MCF 10A (cell line): ENCODE data around the gene SETBP1. TPM values are rescaled to one million over a fixed set of nuclear protein-coding genes. Genes with fewer than 3 reads are reported as not detected.

Source experiments
- BruUV-seq: library from RNA; stranded (reverse); fragments of 400-500 nt; replicated peaks from 2 replicates; lab custom pipeline; 2021; lab: Mats Ljungman, UMichigan
- CTCF ChIA-PET: fragments of 300-600 bp; sonication (Branson Sonifier 250); formaldehyde crosslinking; extraction: SDS; loops from one replicate; lab custom pipeline; 2021; ENCODE audit warnings: antibody characterized with exemption, inconsistent platforms; lab: Yijun Ruan, JAX
- POLR2A ChIA-PET: fragments of 300-600, 350-650 bp; sonication (Branson Sonifier 250); formaldehyde crosslinking; extraction: SDS; loops from one replicate; lab custom pipeline; 2020; ENCODE audit warnings: antibody characterized with exemption, inconsistent platforms; lab: Yijun Ruan, JAX
- DNase-seq: peaks from one replicate; pipeline ENCODE4 v3.0.0-alpha.2; 2018; ENCODE audit not compliant: unreplicated experiment
- H3K27ac Mint-ChIP-seq: one replicate; pipeline ENCODE4 v1.8.0; 2022; ENCODE audit warnings: mild to moderate bottlenecking, low read depth, mixed read lengths; ENCODE audit not compliant: unreplicated experiment
- H3K27me3 Mint-ChIP-seq: one replicate; pipeline ENCODE4 v1.8.0; 2022; ENCODE audit warnings: mixed read lengths; ENCODE audit not compliant: insufficient read depth, unreplicated experiment
- H3K36me3 Mint-ChIP-seq: one replicate; pipeline ENCODE4 v1.8.0; 2022; ENCODE audit warnings: mild to moderate bottlenecking, moderate library complexity, mixed read lengths; ENCODE audit not compliant: insufficient read depth, unreplicated experiment
- H3K4me1 Mint-ChIP-seq: one replicate; pipeline ENCODE4 v1.8.0; 2022; ENCODE audit warnings: mixed read lengths; ENCODE audit not compliant: insufficient read depth, unreplicated experiment
- H3K4me3 Mint-ChIP-seq: one replicate; pipeline ENCODE4 v1.8.0; 2022; ENCODE audit warnings: mild to moderate bottlenecking, moderate library complexity, mixed read lengths; ENCODE audit not compliant: unreplicated experiment
- H3K9me3 Mint-ChIP-seq: one replicate; pipeline ENCODE4 v1.8.0; 2022; ENCODE audit warnings: mixed read lengths; ENCODE audit not compliant: unreplicated experiment
- CTCF ChIP-seq: fragments of 200-600 bp; IDR thresholded peaks from one replicate; pipeline ENCODE4 v1.8.0; 2022; ENCODE audit warnings: antibody characterized with exemption, mild to moderate bottlenecking; ENCODE audit not compliant: unreplicated experiment
- intact Hi-C: fragments of 100-400 bp; cut with micrococcal nuclease; formaldehyde crosslinking; loops from 2 replicates; pipeline ENCODE4 v1.14.1; 2022
- total RNA-seq: library from RNA; stranded (reverse); gene quantifications from 2 replicates; pipeline ENCODE4 v1.2.3, GENCODE V29; 2022

Gene SETBP1
- total RNA-seq, 1 experiment from 2014 or later = 4.8 TPM

DNA sequence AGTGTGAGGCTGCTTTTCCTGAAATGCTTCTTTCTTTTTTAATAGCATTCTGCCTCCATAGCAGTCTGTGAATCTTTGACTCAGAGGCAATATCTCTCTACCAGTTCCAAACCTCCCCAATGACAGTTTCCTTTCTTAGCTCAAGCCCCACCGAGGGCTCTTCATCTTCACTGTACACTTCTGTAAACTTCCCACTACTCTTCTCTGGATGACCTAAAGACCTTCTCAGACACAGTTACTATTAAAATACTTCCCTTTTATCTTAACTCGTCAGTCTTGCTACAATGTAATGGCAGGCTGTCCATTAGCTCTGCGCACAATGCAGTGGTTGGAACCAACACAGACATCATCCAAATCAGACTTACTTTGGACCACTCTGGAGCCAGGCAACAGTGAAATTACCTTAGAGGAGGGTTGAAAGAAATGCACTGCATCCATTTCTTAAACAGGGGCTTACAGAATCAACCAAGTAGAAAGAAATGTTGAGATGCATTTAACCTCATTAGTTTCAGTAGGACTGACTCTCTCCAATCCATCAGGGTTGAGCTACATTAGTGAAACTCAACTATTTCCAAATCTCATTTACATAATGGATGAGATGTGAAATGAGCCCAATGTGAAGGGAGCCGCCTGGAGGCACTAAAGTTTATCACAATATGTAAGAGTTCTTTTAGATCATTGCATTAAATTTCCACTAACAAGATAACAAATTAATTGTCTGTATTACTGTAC lies 343.8 kb downstream of the SETBP1 start:
- Mint-ChIP-seq H3K27ac (no peak overlapping the region), H3K9me3 (no peaks in the 10 kb centered on the region), H3K4me1 (peaks cover 9% of the 10 kb centered on the region), H3K4me3 (no peak overlapping the region), H3K36me3 (no peaks in the 10 kb centered on the region), H3K27me3 (no peaks in the 10 kb centered on the region)
- POLR2A ChIA-PET = interaction anchor here (0.6 to 0.7 kb wide), 2 partner anchors 19 to 167 kb away, joined by 3 read pairs; no protein-coding TSS in a partner anchor
- TF ChIP-seq CTCF = no peak
- CTCF ChIA-PET = interaction anchor here (0.5 to 1.0 kb wide), 3 partner anchors 21 to 296 kb away, joined by 3 to 4 read pairs (median 4); no protein-coding TSS in a partner anchor
- no TSS peak for BruUV-seq
- intact Hi-C loops = no loop called here
- DNase-seq = no peak

DNA sequence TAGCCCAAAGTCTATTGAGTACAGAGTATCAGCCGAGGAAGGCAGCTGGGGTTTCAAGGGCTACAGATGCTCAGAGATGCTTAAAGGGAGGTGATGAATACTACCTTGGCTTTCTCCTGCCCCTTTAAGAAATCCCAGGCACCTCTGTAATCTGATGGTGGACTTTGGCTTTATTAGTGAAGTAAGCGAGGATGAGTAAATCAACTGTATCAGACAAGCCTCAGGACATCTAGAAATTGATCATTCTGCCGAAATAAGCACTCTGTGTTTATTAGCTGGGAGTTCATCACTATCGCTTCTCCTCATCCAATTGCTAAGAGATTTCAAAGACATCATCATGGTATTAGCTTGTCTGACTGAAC lies 344.4 kb downstream of the SETBP1 start:
- H3K36me3 Mint-ChIP-seq = no peaks in the 10 kb centered on the region
- H3K27ac Mint-ChIP-seq = no peak overlapping the region
- peaks cover 5% of the 10 kb centered on the region for H3K4me1 Mint-ChIP-seq
- no peak for DNase-seq
- POLR2A ChIA-PET = interaction anchor here (0.6 kb wide), 1 partner anchor 167 kb away, joined by 3 read pairs; no protein-coding TSS in a partner anchor
- no peak overlapping the region for H3K4me3 Mint-ChIP-seq
- intact Hi-C loops = no loop called here
- H3K9me3 Mint-ChIP-seq = no peaks in the 10 kb centered on the region
- CTCF ChIA-PET = interaction anchor here (0.5 to 0.6 kb wide), 2 partner anchors 20 to 296 kb away, joined by 3 to 4 read pairs; no protein-coding TSS in a partner anchor
- H3K27me3 Mint-ChIP-seq = no peaks in the 10 kb centered on the region
- no peak for TF ChIP-seq CTCF
- no TSS peak for BruUV-seq

GRCh38 chr18:45026162-45026561 lies 345.5 kb downstream of the SETBP1 start:
- Mint-ChIP-seq H3K27me3 (no peaks in the 10 kb centered on the region), H3K9me3 (no peaks in the 10 kb centered on the region), H3K4me1 (no peaks in the 10 kb centered on the region), H3K36me3 (no peaks in the 10 kb centered on the region), H3K4me3 (no peak overlapping the region), H3K27ac (no peak overlapping the region)
- intact Hi-C loops = no loop called here
- ChIA-PET POLR2A (interaction anchor here (0.6 kb wide), 1 partner anchor 188 kb away, joined by 4 read pairs; no protein-coding TSS in a partner anchor), CTCF (interaction anchor here (0.5 to 1.2 kb wide), 2 partner anchors 63 to 143 kb away, joined by 3 read pairs; no protein-coding TSS in a partner anchor)
- BruUV-seq = no TSS peak
- DNase-seq = no peak
- TF ChIP-seq CTCF = no peak

DNA sequence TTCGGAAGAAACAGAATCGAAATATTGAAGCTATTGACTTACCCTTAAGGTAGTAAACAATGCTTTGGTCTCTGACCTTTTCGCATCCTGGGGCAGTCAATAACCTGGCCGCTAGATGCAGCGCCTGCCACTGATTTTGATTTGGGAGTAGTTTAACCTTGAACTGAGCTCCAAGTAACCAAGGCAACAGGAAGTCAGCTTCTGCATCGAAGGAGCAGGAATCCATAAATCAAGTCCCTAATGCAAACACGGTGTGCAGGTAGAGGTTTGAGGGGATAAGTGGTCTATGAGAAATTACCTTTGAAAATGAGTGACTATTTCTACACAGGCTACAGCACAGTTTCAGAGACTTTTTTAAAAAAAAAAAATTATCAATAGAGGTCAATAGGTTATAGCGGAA lies 353.5 kb downstream of the SETBP1 start:
- no peaks in the 10 kb centered on the region for H3K27me3 Mint-ChIP-seq
- BruUV-seq = no TSS peak
- no peak for DNase-seq
- no peaks in the 10 kb centered on the region for H3K36me3 Mint-ChIP-seq
- H3K27ac Mint-ChIP-seq = no peak overlapping the region
- H3K9me3 Mint-ChIP-seq = no peaks in the 10 kb centered on the region
- no peaks in the 10 kb centered on the region for H3K4me1 Mint-ChIP-seq
- intact Hi-C loops = no loop called here
- TF ChIP-seq CTCF = no peak
- no peak overlapping the region for H3K4me3 Mint-ChIP-seq
- CTCF ChIA-PET = interaction anchor here (1.1 kb wide), 1 partner anchor 11 kb away, joined by 3 read pairs; no protein-coding TSS in a partner anchor
- POLR2A ChIA-PET = no interaction called here
